ENCODE data around the gene GALNT1. TPM values are rescaled to one million over a fixed set of nuclear protein-coding genes. Genes with fewer than 3 reads are reported as not detected.

Gene GALNT1
- total RNA-seq, 1 donor from 2014 or later = 65.3 TPM

DNA sequence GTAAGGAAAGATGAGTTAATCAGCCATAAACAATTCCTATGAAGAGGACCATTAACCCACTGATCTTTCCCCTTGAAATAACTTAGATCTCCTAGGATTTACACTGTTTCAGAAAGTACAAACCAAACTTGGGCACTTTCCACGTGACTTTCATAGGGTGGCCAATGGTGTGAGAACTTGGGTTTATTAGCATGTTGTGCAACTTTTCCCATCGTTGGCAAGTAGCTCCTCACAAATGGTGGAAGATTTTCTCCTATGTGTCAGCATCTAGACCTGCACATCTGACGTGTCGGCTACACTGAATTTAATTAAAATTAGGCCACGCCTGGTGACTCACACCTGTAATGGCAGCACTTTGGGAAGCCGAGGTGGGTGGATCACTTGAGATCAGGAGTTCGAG is 116.3 kb downstream of the GALNT1 start:
- Mint-ChIP-seq H3K36me3 (ENCODE audit: unreplicated experiment) (no peaks in the 10 kb centered on the region), H3K9me3 (ENCODE audit: unreplicated experiment) (no peaks in the 10 kb centered on the region), H3K4me3 (ENCODE audit: unreplicated experiment) (no peak overlapping the region), H3K27ac (ENCODE audit: unreplicated experiment) (no peak overlapping the region), H3K4me1 (ENCODE audit: low read depth, unreplicated experiment) (peaks cover 4% of the 10 kb centered on the region), H3K27me3 (ENCODE audit: unreplicated experiment) (no peaks in the 10 kb centered on the region)
- no peak for DNase-seq
- TF ChIP-seq, protein P1, sequence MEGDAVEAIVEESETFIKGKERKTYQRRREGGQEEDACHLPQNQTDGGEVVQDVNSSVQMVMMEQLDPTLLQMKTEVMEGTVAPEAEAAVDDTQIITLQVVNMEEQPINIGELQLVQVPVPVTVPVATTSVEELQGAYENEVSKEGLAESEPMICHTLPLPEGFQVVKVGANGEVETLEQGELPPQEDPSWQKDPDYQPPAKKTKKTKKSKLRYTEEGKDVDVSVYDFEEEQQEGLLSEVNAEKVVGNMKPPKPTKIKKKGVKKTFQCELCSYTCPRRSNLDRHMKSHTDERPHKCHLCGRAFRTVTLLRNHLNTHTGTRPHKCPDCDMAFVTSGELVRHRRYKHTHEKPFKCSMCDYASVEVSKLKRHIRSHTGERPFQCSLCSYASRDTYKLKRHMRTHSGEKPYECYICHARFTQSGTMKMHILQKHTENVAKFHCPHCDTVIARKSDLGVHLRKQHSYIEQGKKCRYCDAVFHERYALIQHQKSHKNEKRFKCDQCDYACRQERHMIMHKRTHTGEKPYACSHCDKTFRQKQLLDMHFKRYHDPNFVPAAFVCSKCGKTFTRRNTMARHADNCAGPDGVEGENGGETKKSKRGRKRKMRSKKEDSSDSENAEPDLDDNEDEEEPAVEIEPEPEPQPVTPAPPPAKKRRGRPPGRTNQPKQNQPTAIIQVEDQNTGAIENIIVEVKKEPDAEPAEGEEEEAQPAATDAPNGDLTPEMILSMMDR (IDR thresholded peaks at IDR 0.05; ENCODE audit: partially characterized antibody, unreplicated experiment) = no peak

DNA sequence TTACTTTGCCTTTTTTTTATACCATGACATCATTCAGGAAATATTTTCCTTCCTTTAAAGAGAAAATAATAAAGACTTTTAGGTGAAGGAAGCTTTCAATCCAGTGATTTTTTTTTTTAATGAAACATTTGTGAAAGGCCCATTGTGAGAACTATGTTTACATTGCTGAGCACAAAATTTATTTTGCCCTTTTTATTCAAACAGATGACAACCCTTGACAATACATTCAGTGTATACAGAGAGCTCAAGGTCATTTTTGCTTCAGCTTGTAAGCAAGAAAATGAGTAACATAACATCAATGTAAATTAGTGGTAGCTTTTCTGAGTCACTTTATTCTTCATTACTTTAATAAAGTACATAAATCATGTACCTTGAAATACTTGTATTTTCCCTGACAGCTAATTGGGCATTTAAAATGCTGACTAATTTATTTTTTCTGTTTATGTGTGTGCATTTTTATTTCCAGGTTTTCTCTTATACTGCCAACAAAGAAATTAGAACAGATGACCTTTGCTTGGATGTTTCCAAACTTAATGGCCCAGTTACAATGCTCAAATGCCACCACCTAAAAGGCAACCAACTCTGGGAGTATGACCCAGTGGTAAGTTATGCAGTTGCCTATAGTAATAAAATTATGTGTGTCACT is 121.6 kb downstream of the GALNT1 start:
- no peaks in the 10 kb centered on the region for H3K27me3 Mint-ChIP-seq (ENCODE audit: unreplicated experiment)
- no peak overlapping the region for H3K4me3 Mint-ChIP-seq (ENCODE audit: unreplicated experiment)
- no peak for DNase-seq
- peaks cover 4% of the 10 kb centered on the region for H3K4me1 Mint-ChIP-seq (ENCODE audit: low read depth, unreplicated experiment)
- H3K9me3 Mint-ChIP-seq (ENCODE audit: unreplicated experiment) = no peaks in the 10 kb centered on the region
- TF ChIP-seq, protein P1 (IDR thresholded peaks at IDR 0.05; ENCODE audit: partially characterized antibody, unreplicated experiment) = no peak
- no peak overlapping the region for H3K27ac Mint-ChIP-seq (ENCODE audit: unreplicated experiment)
- H3K36me3 Mint-ChIP-seq (ENCODE audit: unreplicated experiment) = peaks cover 5% of the 10 kb centered on the region

DNA sequence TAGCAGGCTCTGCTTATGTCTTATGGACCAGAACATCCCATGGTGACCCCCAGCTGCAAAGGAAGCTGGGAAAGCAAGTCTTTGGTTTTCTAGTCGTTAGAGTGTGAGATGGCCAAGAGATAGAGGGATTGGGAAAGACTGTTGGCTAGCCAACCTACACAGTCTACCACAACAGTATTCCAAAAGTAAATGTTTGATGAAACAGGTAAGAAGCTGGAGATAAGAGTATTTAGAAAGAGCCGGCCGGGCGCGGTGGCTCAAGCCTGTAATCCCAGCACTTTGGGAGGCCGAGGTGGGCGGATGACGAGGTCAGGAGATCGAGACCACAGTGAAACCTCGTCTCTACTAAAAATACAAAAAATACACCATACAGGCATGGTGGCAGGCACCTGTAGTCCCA is 124.4 kb downstream of the GALNT1 start:
- peaks cover 5% of the 10 kb centered on the region for H3K36me3 Mint-ChIP-seq (ENCODE audit: unreplicated experiment)
- peaks cover 4% of the 10 kb centered on the region for H3K4me1 Mint-ChIP-seq (ENCODE audit: low read depth, unreplicated experiment)
- TF ChIP-seq, protein P1 (IDR thresholded peaks at IDR 0.05; ENCODE audit: partially characterized antibody, unreplicated experiment) = no peak
- H3K27ac Mint-ChIP-seq (ENCODE audit: unreplicated experiment) = no peak overlapping the region
- no peak overlapping the region for H3K4me3 Mint-ChIP-seq (ENCODE audit: unreplicated experiment)
- DNase-seq = no peak
- no peaks in the 10 kb centered on the region for H3K9me3 Mint-ChIP-seq (ENCODE audit: unreplicated experiment)
- H3K27me3 Mint-ChIP-seq (ENCODE audit: unreplicated experiment) = no peaks in the 10 kb centered on the region

DNA sequence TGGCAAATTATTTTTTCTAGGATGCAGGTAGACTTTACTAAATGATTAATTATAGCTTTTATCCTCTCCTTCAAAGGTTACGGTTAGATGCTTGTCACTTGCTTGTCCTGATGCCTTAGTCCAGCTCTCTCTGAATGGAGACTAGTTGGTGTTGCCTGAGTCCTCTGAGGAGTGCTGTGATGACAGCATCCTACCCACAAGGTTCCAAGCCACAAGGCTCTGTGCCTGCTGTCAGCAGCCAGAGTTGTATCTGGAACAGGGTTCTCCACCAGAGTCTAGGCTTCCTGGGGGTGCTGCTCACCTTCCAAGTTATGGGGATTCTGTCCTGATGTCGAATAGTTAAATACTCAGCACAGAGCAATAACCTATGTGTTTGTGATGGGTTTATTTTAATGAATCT is 125.7 kb downstream of the GALNT1 start:
- Mint-ChIP-seq H3K27ac (ENCODE audit: unreplicated experiment) (no peak overlapping the region), H3K9me3 (ENCODE audit: unreplicated experiment) (no peaks in the 10 kb centered on the region), H3K4me1 (ENCODE audit: low read depth, unreplicated experiment) (peaks cover under 1% of the 10 kb centered on the region), H3K36me3 (ENCODE audit: unreplicated experiment) (peaks cover 5% of the 10 kb centered on the region), H3K4me3 (ENCODE audit: unreplicated experiment) (no peak overlapping the region), H3K27me3 (ENCODE audit: unreplicated experiment) (no peaks in the 10 kb centered on the region)
- DNase-seq = no peak
- TF ChIP-seq, protein P1 (IDR thresholded peaks at IDR 0.05; ENCODE audit: partially characterized antibody, unreplicated experiment) = no peak

DNA sequence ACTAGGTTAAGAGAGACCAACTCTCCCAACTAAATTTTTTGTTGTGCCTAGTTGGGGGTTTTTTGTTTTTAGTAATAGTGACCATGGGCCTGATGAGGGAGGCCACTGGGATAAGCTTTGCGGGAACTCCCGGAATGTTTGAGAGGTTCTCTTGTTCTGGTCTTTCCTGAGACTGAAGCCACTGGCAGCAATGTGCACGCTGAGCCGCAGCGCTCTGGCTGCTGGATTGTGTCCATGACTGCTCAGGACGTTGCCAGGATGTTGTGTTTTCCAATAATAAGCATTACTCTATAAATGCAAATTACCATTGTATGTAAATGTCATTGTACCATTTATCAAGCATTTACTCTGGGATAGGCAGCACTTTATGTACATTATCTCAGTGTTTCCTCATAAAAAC is 126.1 kb downstream of the GALNT1 start:
- Mint-ChIP-seq H3K4me1 (ENCODE audit: low read depth, unreplicated experiment) (no peaks in the 10 kb centered on the region), H3K4me3 (ENCODE audit: unreplicated experiment) (no peak overlapping the region), H3K27ac (ENCODE audit: unreplicated experiment) (no peak overlapping the region), H3K9me3 (ENCODE audit: unreplicated experiment) (no peaks in the 10 kb centered on the region), H3K27me3 (ENCODE audit: unreplicated experiment) (no peaks in the 10 kb centered on the region), H3K36me3 (ENCODE audit: unreplicated experiment) (peaks cover 5% of the 10 kb centered on the region)
- DNase-seq = no peak
- TF ChIP-seq, protein P1 (IDR thresholded peaks at IDR 0.05; ENCODE audit: partially characterized antibody, unreplicated experiment) = no peak

Measured in glutamatergic neuron (in vitro differentiated cells).